ENCODE data around the gene RAP1GDS1. TPM values are rescaled to one million over a fixed set of nuclear protein-coding genes. Genes with fewer than 3 reads are reported as not detected.
"Not testable (repeated sequence)": the region's sequence is repeated elsewhere in the genome, so short reads cannot be mapped to it uniquely, and the experiment has no call there.

RAP1GDS1 gene
- total RNA-seq, 8 experiments from 2014 or later, result 25.0 to 79.3 (median 63.8) TPM

DNA sequence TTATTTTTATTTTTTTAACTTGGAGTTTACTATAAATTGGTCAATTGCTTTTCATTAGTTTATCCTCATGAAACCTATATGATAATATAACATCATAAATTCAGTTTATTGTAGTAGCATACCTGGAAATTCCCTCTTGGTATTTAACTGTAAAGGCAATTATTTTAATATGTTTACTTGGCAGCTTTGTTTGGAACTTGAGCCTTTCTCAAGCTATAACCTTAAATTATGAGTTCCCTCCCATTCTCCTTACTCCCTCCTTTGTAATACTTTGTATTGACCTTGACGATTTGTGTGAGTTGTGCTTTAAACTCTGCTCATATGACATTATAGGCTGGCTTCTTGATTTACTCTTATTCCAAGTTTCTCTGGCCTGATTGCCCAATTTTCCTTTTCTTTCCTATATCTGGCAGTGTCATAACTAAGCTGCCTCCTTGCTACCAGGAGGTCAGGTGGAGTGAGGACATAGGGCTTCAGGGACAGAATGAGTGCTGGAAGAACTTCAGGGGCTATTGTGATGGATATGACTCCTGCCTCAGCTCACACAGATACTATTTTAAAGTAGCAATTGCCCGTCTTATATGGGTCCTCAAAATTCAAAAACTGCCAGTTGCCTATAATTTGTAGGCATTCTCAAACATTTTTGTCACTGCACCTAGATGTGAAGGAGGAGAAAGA lies 77.7 kb downstream of the RAP1GDS1 start:
- WGBS, 10 experiments, result 60 to 100% (median 91%) methylated on average over 1 to 2 of the region's 2 CpGs; no CpG with 5 or more reads in 1 of the 10 experiments
- no peaks in the 10 kb centered on the region for H3K4me1 ChIP-seq (replicated peaks in 1 of 2)
- H3K4me3 ChIP-seq, result no peak overlapping the region
- in situ Hi-C loops (cut with MboI; ENCODE audit: low pct_unique_long_range_greater_than_20kb in 2 of 9, low sequenced_read_pairs in 9 of 9, unreplicated experiment in 9 of 9), result no loop called here
- H3K27ac ChIP-seq, result no peak overlapping the region
- ATAC-seq (replicated peaks in 6 of 8), result no peak

DNA sequence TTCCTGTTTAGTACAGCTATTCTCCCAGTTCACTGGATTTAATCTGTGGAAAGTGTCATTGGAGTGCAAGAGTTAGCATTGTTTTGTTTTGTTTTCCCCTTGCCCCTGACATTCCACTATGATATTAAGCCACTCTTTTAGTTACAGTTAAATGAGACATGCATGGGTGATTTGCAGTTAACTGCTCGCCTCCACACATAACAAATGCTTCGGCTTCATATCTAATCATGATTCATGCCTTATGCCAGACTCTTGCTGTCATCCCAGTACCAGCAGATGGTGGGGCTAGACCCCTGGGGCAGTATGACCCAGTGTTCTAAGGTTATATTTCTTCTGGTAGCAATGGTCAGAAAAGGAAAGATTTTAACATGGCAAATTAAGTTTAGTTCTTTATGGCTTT lies 80.1 kb downstream of the RAP1GDS1 start:
- 37 to 81% (median 50%) methylated on average over 1 to 2 of the region's 2 CpGs; no CpG with 5 or more reads in 3 of the 10 experiments for WGBS, 10 experiments
- H3K4me1 ChIP-seq (replicated peaks in 1 of 2), result no peaks in the 10 kb centered on the region
- no peak overlapping the region for H3K4me3 ChIP-seq
- no peak overlapping the region for H3K27ac ChIP-seq
- in situ Hi-C loops (cut with MboI; ENCODE audit: low pct_unique_long_range_greater_than_20kb in 2 of 9, low sequenced_read_pairs in 9 of 9, unreplicated experiment in 9 of 9), result no loop called here
- ATAC-seq (replicated peaks in 6 of 8), result peak in 7 of 8 experiments; percentile 33 to 81 (median 56)

DNA sequence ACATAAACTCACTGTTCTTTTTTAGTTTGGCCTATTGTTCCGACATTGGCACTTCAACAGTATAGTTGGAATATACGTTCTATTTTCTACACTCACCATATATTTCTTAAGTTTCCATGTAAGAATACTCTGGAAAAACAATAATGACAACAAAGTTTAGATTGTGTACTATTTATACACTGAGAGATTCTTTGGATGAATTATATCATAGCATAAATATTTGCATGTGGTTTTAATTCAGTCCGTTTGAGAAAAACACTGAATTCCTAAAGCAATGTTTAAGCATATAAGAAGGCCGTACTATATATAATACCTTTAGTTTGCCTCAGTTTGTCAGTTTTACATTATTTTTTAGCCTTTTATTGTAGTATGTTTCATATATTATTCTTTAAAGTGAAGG lies 82.4 kb downstream of the RAP1GDS1 start:
- ATAC-seq (replicated peaks in 6 of 8), result no peak
- WGBS, 10 experiments, result 40 to 100% (median 86%) methylated on average over 2 to 4 of the region's 4 CpGs
- Histone ChIP-seq H3K4me1 (replicated peaks in 1 of 2) (no peaks in the 10 kb centered on the region), H3K27ac (no peak overlapping the region), H3K4me3 (no peak overlapping the region)
- in situ Hi-C loops (cut with MboI; ENCODE audit: low pct_unique_long_range_greater_than_20kb in 2 of 9, low sequenced_read_pairs in 9 of 9, unreplicated experiment in 9 of 9), result no loop called here

DNA sequence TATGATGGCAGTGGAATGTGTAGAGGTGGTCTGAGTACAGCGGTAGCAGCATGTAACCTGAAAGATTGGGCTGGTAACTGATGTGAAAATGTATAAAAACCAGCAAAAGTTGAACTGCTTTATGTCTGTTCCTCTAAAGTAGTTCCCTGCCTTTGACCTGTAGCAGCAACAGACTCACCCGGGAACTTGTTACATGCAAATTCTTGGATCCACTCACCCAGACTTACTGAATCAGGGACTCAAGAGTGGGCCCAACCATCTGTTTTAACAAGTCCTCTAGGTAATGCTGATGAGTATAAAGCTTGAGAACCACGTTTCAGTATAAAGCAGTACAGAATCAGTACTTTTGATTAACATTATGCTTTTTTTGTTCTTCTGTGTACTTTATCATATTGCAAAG lies 84.7 kb downstream of the RAP1GDS1 start:
- no peaks in the 10 kb centered on the region for H3K4me1 ChIP-seq (replicated peaks in 1 of 2)
- in situ Hi-C loops (cut with MboI; ENCODE audit: low pct_unique_long_range_greater_than_20kb in 2 of 9, low sequenced_read_pairs in 9 of 9, unreplicated experiment in 9 of 9), result no loop called here
- ATAC-seq (replicated peaks in 6 of 8), result no peak
- no peak overlapping the region for H3K27ac ChIP-seq
- 53 to 100% (median 88%) methylated on average over 1 to 3 of the region's 3 CpGs; no CpG with 5 or more reads in 2 of the 10 experiments for WGBS, 10 experiments
- no peak overlapping the region for H3K4me3 ChIP-seq

DNA sequence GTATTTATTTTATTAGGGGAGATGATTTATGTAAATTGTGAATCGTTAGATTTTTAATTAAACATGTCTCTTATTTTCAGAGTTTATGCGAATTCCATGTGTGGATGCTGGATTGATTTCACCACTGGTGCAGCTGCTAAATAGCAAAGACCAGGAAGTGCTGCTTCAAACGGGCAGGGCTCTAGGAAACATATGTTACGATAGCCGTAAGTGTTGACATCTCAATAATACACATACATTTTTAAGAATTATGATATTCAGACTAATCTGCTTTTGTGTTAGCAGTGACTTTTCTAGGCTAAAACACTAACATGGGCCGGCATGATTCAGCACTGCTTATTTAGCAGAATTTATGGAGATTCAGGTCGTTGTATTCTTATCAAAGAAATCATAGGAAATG lies 91.2 kb downstream of the RAP1GDS1 start:
- no peaks in the 10 kb centered on the region for H3K4me1 ChIP-seq (replicated peaks in 1 of 2)
- no peak overlapping the region for H3K4me3 ChIP-seq
- in situ Hi-C loops (cut with MboI; ENCODE audit: low pct_unique_long_range_greater_than_20kb in 2 of 9, low sequenced_read_pairs in 9 of 9, unreplicated experiment in 9 of 9), result no loop called here
- ATAC-seq (replicated peaks in 6 of 8), result peak in 3 of 8 experiments; percentile 23 to 81 (median 43)
- H3K27ac ChIP-seq, result no peak overlapping the region
- 9 to 100% (median 77%) methylated on average over 1 to 7 of the region's 7 CpGs; no CpG with 5 or more reads in 1 of the 10 experiments for WGBS, 10 experiments

- WGBS, 10 experiments, result 43 to 100% (median 97%) methylated on average over 2 to 4 of the region's 4 CpGs
- no peaks in the 10 kb centered on the region for H3K4me1 ChIP-seq (replicated peaks in 1 of 2)
- in situ Hi-C loops (cut with MboI; ENCODE audit: low pct_unique_long_range_greater_than_20kb in 2 of 9, low sequenced_read_pairs in 9 of 9, unreplicated experiment in 9 of 9), result no loop called here
- ATAC-seq (replicated peaks in 6 of 8), result no peak
- no peak overlapping the region for H3K4me3 ChIP-seq
- no peak overlapping the region for H3K27ac ChIP-seq
Observed at GRCh38 chr4:98352940-98353339, 91.8 kb downstream of the RAP1GDS1 start.

- no peak for ATAC-seq (replicated peaks in 6 of 8)
- 85 to 100% (median 100%) methylated on average over 1 to 2 of the region's 2 CpGs for WGBS, 10 experiments
Observed at GRCh38 chr4:98358630-98359248, 97.6 kb downstream of the RAP1GDS1 start.

GRCh38 chr4:98359646-98360045 lies 98.5 kb downstream of the RAP1GDS1 start:
- ATAC-seq (replicated peaks in 6 of 8), result no peak
- Histone ChIP-seq H3K4me3 (no peak overlapping the region), H3K4me1 (replicated peaks in 1 of 2) (no peaks in the 10 kb centered on the region), H3K27ac (no peak overlapping the region)
- in situ Hi-C loops (cut with MboI; ENCODE audit: low pct_unique_long_range_greater_than_20kb in 2 of 9, low sequenced_read_pairs in 9 of 9, unreplicated experiment in 9 of 9), result no loop called here
- WGBS, 10 experiments, result 80 to 100% (median 96%) methylated on average over 1 to 4 of the region's 4 CpGs; no CpG with 5 or more reads in 2 of the 10 experiments

More at GRCh38 chr4:98358630-98359248, 97.6 kb downstream of the RAP1GDS1 start:
- in situ Hi-C loops (cut with MboI; ENCODE audit: low pct_unique_long_range_greater_than_20kb in 2 of 9, low sequenced_read_pairs in 9 of 9, unreplicated experiment in 9 of 9), result no loop called here
- H3K4me3 ChIP-seq, result no peak overlapping the region
- H3K4me1 ChIP-seq (replicated peaks in 1 of 2), result no peaks in the 10 kb centered on the region
- H3K27ac ChIP-seq, result no peak overlapping the region

DNA sequence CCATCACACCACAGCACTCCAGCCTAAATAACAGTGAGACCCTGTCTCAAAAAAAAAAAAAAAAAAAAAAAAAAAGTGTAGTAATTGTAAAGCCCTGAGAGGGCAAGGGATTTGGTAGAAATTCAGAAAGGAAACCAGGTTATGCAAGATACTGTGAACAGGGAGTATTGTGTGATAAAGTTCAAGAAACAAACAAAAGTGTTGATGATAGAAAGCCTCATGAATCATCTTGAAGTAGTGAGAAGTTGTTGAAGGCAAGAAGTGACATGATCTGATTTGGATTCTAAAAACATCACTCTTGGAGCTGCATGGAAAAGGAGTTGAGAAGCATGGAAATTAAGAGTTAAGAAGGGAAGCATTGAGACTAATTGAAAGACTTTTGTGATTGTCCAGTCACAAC lies 102.2 kb downstream of the RAP1GDS1 start:
- in situ Hi-C loops (cut with MboI; ENCODE audit: low pct_unique_long_range_greater_than_20kb in 2 of 9, low sequenced_read_pairs in 9 of 9, unreplicated experiment in 9 of 9), result no loop called here
- Histone ChIP-seq H3K4me3 (no peak overlapping the region), H3K4me1 (replicated peaks in 1 of 2) (no peaks in the 10 kb centered on the region), H3K27ac (no peak overlapping the region)
- ATAC-seq (replicated peaks in 6 of 8), result no peak

DNA sequence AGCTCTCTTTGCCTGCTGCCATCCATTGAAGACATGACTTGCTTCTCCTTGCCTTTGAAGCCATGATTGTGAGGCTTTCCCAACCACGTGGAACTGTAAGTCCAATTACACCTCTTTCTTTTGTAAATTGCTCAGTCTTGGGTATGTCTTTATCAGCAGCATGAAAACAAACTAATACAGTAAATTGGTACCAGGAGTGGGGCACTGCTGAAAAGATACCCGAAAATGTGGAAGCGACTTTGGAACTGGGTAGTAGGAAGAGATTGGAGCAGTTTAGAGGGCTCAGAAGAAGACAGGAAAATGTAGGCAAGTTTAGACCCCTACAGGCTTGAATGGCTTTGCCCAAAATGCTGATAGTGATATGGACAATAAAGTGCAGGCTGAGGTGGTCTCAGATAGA lies 105.1 kb downstream of the RAP1GDS1 start:
- not testable (repeated sequence) for ATAC-seq (replicated peaks in 6 of 8)

DNA sequence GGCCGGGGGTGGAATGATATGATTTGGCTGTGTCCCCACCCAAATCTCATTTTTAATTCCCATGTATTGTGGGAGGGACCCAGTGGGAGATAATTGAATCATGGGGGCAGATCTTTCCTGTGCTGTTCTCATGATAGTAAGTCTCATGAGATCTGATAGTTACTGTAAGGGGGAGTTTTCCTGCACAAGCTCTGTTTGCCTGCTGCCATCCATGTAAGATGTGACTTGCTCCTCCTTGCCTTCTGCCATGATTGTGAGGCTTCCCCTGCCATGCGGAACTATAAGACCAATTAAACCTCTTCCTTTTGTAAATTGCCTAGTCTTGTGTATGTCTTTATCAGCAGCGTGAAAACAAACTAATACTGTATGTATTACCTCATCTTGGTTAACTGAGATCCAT lies 106.8 kb downstream of the RAP1GDS1 start:
- in situ Hi-C loops (cut with MboI; ENCODE audit: low pct_unique_long_range_greater_than_20kb in 2 of 9, low sequenced_read_pairs in 9 of 9, unreplicated experiment in 9 of 9); ATAC-seq (replicated peaks in 6 of 8); H3K4me1 ChIP-seq (replicated peaks in 1 of 2); H3K27ac ChIP-seq; H3K4me3 ChIP-seq: not testable (repeated sequence)
- 83 to 100% (median 100%) methylated on average over 1 to 3 of the region's 3 CpGs for WGBS, 10 experiments

More for the DNA sequence above, 105.1 kb downstream of the RAP1GDS1 start:
- in situ Hi-C loops (cut with MboI; ENCODE audit: low pct_unique_long_range_greater_than_20kb in 2 of 9, low sequenced_read_pairs in 9 of 9, unreplicated experiment in 9 of 9); H3K4me3 ChIP-seq; H3K4me1 ChIP-seq (replicated peaks in 1 of 2); H3K27ac ChIP-seq: not testable (repeated sequence)
- WGBS, 10 experiments, result 80 to 100% (median 100%) methylated on average over 1 to 3 of the region's 3 CpGs; no CpG with 5 or more reads in 1 of the 10 experiments

DNA sequence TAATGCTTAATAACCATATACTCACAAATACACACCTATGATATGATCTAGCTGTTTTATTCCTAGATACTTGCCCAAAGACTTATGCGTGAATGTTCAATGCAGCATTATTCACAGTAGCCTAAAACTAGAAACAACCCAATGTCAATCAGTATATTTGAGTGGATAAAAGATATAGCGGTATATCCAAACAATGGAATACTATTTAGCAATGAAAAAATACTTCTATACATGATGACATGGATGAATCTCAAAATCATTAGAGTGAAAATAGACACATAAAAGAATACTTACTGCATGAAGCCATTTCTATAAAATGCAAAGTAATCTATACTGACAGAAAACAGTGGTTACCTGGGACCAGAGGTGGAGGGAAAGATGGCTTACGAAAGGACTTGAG lies 108.1 kb downstream of the RAP1GDS1 start:
- no peak overlapping the region for H3K27ac ChIP-seq
- no peak overlapping the region for H3K4me3 ChIP-seq
- in situ Hi-C loops (cut with MboI; ENCODE audit: low pct_unique_long_range_greater_than_20kb in 2 of 9, low sequenced_read_pairs in 9 of 9, unreplicated experiment in 9 of 9), result no loop called here
- H3K4me1 ChIP-seq (replicated peaks in 1 of 2), result no peaks in the 10 kb centered on the region
- ATAC-seq (replicated peaks in 6 of 8), result no peak
- 83 to 100% (median 97%) methylated on average over 1 to 3 of the region's 3 CpGs; no CpG with 5 or more reads in 1 of the 10 experiments for WGBS, 10 experiments

DNA sequence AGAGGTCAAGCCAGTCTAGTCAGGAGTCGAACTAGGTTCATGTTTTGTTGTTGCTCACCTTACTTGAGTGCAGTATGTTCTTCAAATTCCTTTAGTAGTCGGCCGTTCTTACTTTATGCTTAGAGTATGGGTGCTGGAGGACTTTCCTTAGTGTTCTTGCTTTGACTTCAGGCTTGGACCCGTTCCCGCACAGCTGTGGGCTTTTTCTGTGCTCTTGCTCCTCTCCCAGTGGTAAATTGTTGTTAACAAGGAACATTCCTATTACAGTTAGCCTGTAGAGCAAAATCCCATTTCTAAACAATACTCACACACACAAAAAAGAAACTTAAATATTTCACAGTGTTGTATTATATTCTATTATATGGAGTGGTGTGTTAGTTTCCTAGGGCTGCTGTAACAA lies 113.5 kb downstream of the RAP1GDS1 start:
- H3K27ac ChIP-seq, result no peak overlapping the region
- WGBS, 10 experiments, result 54 to 100% (median 91%) methylated on average over 2 to 4 of the region's 5 CpGs; no CpG with 5 or more reads in 1 of the 10 experiments
- no peak overlapping the region for H3K4me3 ChIP-seq
- peaks cover 0 to 5% of the 10 kb centered on the region in 2 donors for H3K4me1 ChIP-seq (replicated peaks in 1 of 2)
- ATAC-seq (replicated peaks in 6 of 8), result no peak
- in situ Hi-C loops (cut with MboI; ENCODE audit: low pct_unique_long_range_greater_than_20kb in 2 of 9, low sequenced_read_pairs in 9 of 9, unreplicated experiment in 9 of 9), result no loop called here

Measured in motor neuron (in vitro differentiated cells).